AML-193 (cell line): ENCODE results near the gene KRTAP10-9.

Source experiments
- DNase-seq, 2 experiments: peaks; one replicate each; lab custom pipeline; 2025; lab: John Stamatoyannopoulos, UW

The KRTAP10-9 gene

DNA sequence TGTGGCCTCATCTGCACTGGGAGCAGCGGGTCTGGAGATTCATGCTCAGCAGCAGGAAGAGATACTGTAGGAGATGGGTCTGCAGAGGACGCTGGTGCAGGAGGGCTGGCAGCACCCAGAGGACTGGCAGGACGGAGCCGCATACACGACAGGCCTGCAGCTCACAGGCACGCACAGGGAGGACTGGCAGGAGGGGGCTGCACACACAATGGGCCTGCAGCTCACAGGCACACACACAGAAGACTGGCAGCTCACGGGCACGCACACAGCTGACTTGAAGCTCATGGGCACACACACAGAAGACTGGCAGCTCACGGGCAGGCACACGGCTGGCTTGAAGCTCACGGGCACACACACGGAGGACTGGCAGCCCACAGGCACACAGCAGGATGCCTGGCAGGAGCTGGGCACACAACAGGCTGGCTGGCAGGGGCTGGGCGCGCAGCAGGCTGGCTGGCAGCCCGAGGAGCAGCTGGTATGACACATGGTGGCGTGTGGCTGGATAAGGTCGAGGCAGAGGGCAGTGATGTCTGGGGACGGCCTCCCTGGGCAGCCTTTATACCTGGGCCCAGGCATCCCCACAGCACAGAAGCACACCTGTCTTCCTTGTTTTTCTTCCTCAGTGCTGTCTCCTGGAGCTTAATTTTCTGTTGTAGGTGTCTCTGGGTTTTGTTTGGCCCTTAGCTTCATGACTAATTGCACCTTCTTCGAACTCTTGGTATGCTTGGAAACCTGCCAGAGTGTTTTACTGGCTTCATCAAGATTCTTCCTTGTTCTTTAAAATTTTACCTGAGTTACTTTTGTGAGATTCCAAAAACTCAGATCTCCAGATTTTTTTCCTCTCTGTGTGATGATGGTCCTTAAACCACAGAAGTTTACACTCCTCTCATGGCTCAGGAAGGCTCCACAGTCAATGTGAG lies 39.8 kb downstream of the KRTAP10-9 start, which contains the start of gene KRTAP12-2:
TSS of gene KRTAP12-2 (minus strand) at position 527 of the 920 bp plus-strand sequence. CDS start at position 486, 41 bp downstream.
- DNase-seq = no peak

DNA sequence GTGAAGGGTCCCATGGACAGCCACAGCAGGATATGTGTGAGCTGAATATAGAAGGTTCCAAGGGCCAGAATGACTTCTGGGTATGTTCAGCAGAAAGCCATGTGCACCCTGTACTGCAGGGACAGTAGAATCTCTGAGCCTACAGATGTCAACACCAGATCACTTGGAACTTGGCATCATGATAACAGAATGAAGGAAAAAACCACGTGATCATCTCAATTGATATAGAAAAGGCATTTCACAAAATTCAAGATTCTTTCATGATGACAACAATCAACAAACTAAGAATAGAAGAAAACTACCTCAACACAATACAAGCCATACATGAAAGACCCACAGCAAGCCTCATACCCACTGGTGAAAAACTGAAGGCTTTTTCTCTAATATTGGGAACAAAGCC lies 40.7 kb downstream of the KRTAP10-9 start:
- DNase-seq = no peak

DNA sequence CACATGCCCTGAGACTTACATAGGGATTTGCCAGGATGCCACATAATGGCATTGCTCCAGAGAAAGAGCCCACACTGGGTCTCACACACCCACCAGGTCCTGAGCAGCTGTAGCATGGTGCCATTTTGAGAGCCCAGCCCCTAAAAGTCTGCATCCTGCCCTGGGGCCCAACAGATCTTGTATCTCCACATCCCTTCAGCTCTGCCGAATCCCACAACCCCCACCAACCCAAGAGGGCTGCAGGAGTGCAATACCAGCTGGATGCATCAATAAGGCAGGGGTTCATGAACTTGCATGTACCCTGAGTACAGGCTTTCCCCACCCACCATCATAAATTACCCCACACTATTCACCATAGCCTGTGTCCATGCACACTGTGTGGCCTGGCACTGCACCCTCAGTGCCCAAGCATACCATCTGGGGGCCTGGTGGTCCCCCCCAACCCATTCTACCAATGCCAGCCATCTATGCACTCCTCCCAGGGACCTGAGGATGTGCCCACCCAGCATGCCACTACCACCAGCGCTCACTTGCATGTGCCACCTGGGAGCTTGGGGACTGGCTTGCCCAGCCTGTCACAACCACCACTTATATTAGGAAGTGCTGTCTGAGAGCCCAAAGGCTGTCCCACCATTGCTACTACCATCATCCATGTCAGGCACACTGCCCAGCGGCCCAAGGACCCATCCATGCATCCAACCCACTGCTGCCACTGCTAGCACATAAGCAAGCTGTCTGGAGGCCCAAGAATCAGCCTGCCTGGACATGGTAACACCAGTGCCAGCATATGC lies 43.9 kb downstream of the KRTAP10-9 start:
- no peak for DNase-seq

DNA sequence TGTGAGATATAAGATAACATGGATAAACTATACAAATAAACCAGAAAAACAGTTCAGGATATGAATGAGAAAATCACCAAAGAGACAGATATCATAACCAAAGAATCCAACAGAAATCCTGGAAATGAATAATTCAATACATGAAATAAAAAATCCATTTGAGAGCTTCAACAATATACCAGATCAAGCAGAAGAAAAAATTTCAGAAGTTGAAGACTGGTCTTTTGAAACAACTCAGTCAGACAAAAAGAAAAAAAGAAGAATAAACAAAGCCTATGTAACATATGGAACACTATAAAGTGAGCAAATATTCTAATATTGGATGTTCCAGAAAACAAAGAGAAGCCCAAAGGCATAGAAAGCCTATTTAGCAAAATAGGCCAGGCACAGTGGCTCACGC lies 45.0 kb downstream of the KRTAP10-9 start:
- no peak for DNase-seq

DNA sequence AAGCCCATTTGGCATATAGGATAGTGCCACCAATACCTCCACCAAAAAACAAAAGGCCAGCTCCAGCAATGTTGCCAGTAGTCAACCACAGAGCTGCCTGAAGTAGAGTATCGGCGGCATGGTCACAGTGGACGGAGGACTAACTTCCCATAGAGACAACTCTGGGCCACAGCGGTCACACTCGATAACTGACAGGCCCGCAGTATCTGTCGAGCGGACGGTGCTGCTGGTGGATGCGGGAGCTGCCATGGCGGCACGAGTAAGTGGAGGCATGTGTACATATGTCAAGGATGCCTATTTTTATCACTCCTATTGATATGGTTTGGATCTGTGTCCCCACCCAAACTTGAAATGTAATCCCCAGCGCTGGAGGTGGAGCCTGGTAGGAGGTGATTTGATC lies 51.0 kb downstream of the KRTAP10-9 start:
- no peak for DNase-seq
